Fibroblast of skin of scalp (primary cell): ENCODE measurements around the gene CFAP221.

Experiments
- DNase-seq: peaks from one replicate; pipeline ENCODE4 v3.0.0-alpha.2; 2013

The CFAP221 gene

GRCh38 chr2:119646149-119646548 is 101.9 kb downstream of the CFAP221 start:
- DNase-seq = no peak

- DNase-seq = no peak
These were observed 103.4 kb downstream of the CFAP221 start for GRCh38 chr2:119647440-119648169.

GRCh38 chr2:119649364-119649917 is 105.2 kb downstream of the CFAP221 start:
- no peak for DNase-seq

- DNase-seq = no peak
These were observed 106.0 kb downstream of the CFAP221 start for GRCh38 chr2:119650206-119650605.

GRCh38 chr2:119650846-119651370 is 106.7 kb downstream of the CFAP221 start:
- DNase-seq = no peak

GRCh38 chr2:119657466-119658145 is 113.4 kb downstream of the CFAP221 start:
- peak; percentile 27 for DNase-seq

GRCh38 chr2:119659601-119660342 is 115.5 kb downstream of the CFAP221 start:
- peak; percentile 27 for DNase-seq

- no peak for DNase-seq
These were observed 116.1 kb downstream of the CFAP221 start for GRCh38 chr2:119660343-119660658.

GRCh38 chr2:119662297-119662696 is 118.0 kb downstream of the CFAP221 start:
- no peak for DNase-seq

- DNase-seq = no peak
These were observed 124.3 kb downstream of the CFAP221 start for GRCh38 chr2:119668546-119668945.

- DNase-seq = no peak
These were observed 126.8 kb downstream of the CFAP221 start for GRCh38 chr2:119671016-119671415.

- no peak for DNase-seq
These were observed 127.5 kb downstream of the CFAP221 start for GRCh38 chr2:119671752-119672151.

- DNase-seq = no peak
These were observed 128.1 kb downstream of the CFAP221 start for GRCh38 chr2:119672161-119672862.

GRCh38 chr2:119673796-119674195 is 129.5 kb downstream of the CFAP221 start:
- DNase-seq = no peak

- no peak for DNase-seq
These were observed 130.7 kb downstream of the CFAP221 start for GRCh38 chr2:119674711-119675500.

GRCh38 chr2:119678021-119678656 is 133.9 kb downstream of the CFAP221 start:
- DNase-seq = no peak

- DNase-seq = no peak
These were observed 135.2 kb downstream of the CFAP221 start for GRCh38 chr2:119679526-119679837.

GRCh38 chr2:119679846-119680245 is 135.6 kb downstream of the CFAP221 start:
- DNase-seq = no peak

- DNase-seq = no peak
These were observed 136.4 kb downstream of the CFAP221 start for GRCh38 chr2:119680457-119681202.

GRCh38 chr2:119681203-119681867 is 137.1 kb downstream of the CFAP221 start:
- no peak for DNase-seq
